ENCODE data around the gene BAZ2B.
"Not testable (repeated sequence)": the region's sequence is repeated elsewhere in the genome, so short reads cannot be mapped to it uniquely, and the experiment has no call there.

BAZ2B gene

DNA sequence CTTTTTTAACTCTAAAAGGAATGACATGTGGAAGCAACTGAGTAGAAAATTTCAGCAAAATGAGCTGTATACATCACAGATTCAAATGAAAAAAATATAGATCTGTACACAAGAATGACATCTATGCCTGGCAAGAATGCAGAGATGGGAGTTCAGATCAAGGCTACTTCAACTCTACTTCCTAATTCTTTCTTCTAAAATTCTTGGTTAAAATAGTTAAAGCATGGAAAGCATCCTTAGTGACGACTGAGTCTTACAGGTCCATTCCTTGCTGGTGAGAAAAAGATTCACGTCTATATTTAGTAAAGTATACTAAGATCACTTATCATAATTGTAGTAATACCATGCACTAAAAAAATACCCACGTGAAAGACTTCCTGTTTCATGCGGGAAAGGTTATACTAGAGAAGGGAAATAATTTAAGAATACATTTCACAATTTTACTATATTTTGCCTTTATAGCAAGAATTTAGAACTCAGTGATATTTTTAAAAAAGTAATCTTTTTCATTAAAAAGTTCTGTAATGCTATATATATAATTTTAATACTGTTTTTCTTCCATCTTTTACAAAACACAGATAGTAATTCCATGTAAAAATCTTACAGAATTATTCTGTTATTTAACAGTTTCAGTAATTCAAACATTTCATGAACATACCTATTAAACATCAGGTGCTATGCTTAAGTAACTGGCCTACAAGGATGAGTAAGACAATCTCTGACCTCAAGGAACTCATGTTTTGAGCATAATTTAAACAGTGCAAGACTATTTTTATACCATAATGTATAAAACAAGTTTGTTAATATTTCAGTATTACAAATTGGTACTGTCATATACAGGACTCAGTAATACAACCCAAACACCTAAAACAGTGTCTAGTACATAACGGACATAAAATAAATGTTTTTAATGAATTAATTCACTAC lies 159.6 kb downstream of the BAZ2B start:
- no peak for DNase-seq

DNA sequence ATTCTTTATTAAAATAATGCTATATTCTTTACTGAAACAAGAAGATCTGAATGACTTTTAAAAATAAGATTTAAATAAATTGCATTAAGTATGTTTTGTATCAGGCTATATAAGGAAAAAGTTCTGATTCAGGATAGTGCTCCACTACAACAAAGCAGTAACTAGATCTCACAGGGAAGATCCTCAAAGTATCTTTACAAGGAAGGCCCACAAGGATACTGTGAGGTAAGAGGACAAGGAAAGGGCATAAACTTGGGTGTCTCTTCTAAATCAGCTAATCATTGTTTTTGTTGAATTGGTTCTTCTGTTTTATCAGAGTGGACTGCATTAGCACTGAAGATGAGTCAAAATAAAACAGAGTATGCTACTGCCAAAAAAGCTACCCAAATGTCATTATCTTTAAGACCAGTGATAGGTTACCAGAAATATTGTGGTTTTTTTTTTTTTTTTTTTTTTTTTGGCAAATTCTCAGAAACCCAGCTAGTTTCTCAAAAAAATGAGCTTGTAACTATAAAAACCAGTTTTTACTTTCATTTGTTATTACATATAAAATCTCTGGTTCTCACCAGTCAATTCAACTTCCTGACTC lies 160.9 kb downstream of the BAZ2B start:
- DNase-seq, result no peak

GRCh38 chr2:159454185-159454584 lies 162.2 kb downstream of the BAZ2B start:
- DNase-seq, result no peak

DNA sequence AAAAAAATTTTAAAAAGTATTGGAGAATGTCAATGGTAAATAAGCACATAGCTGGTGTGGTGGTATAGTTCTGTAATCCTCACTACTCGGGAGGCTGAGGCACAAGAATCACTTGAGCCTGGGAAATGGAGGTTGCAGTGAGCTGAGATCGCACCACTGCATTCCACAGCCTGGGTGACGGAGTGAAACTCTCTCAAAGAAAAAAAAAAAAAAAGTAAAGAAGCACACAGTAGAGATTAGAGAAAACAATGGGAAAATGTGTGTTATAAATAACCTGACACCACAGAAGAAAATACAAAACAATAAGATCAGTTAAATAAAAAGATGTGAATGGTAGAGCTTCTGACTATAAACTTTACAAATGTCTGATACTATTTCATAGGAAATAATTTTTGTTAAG lies 166.2 kb downstream of the BAZ2B start:
- DNase-seq, result no peak

- no peak for DNase-seq
Observed at GRCh38 chr2:159449504-159450124, 166.7 kb downstream of the BAZ2B start.

- no peak for DNase-seq
Observed at GRCh38 chr2:159446817-159447216, 169.5 kb downstream of the BAZ2B start.

DNA sequence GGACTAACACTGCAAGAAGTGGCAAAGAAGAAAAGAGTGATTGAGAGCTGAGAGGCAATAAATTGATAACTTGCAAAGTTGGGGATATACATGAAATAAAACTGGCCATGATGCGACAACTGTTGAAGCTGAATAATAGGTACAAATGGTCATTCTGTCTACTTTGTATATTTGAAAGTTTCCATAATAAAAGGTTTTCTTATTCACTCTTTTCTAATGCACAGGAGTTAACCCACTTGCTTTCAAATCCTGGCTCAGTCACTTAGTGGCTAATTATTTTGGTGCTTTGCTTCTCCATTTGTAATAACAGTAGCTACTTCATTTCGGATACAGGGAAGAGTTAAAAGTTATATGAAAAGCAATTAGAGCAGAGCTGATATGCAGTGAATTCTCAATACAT lies 170.1 kb downstream of the BAZ2B start:
- DNase-seq, result no peak

- DNase-seq, result no peak
Observed at GRCh38 chr2:159445307-159445706, 171.0 kb downstream of the BAZ2B start.

GRCh38 chr2:159444754-159445153 lies 171.6 kb downstream of the BAZ2B start:
- no peak for DNase-seq

GRCh38 chr2:159442159-159442852 lies 174.0 kb downstream of the BAZ2B start:
- no peak for DNase-seq

- DNase-seq, result no peak
Observed at GRCh38 chr2:159441182-159441581, 175.2 kb downstream of the BAZ2B start.

DNA sequence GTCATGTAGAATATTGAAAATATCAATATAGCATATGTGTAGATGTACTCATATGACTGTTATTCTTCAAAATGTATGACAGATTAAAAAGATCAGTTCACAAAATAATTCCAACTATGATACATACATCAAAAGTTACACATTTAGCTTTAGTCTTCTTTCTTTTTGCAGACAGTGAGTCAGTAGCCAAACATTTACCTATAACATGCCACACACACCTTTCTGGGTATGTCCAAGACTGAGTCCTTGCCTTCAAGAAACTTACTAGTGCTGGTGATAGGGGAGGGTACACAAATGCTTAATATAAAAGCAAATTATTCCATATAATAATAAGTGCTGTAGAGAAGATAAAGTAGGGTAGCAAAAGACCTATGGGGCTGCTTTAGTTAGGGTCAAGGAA lies 176.9 kb downstream of the BAZ2B start:
- DNase-seq, result no peak

DNA sequence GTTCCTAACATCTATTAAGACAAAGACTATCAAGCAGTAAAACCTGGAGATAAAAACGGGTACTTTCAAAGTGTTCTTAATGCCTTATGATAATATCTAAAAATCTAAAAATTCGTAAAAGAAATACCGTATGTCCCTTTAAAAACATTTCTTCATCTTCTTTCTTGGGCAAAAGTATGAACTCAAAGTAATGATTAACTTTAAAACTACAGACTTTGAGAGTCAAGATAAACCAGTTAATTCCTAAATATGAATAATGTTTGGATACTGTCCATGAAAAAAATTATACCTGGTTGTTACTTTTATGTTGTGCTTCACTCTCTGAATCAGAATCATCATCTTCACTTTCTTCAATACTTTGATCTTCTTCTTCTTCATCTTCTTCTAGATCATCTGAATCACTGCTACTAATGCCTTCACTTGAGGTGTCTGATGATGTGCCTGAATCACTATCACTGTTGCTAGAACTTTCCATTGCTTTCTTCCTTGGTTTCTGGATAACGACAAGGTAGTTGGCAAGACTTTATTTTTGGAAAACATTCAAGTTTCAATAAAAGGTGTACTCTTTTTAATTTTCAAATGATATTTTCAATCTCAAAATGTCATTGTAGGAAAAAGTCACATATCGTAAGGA lies 177.5 kb downstream of the BAZ2B start:
- DNase-seq, result no peak

- DNase-seq, result no peak
Observed at GRCh38 chr2:159438284-159438683, 178.1 kb downstream of the BAZ2B start.

DNA sequence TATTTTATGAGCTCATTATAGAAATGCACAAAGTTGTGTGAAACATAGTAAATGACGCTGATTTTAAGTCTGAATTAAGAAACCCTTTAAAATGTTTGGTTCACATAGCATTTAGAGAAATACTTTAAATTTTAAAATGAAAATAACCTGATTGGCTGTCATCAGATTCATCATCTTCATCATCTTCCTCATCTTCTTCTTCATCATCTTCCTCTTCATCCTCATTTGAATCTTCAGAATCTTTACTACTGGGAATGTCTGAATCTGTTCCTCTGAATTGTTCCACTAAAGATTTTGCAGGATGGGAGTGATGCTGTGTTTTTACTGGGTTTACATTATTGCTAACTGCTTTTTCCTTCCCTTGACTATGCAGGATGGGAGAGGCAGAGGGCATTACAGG lies 183.7 kb downstream of the BAZ2B start:
- DNase-seq, result no peak

- no peak for DNase-seq
Observed at GRCh38 chr2:159427048-159427447, 189.3 kb downstream of the BAZ2B start.

GRCh38 chr2:159419403-159419802 lies 196.9 kb downstream of the BAZ2B start:
- DNase-seq, result no peak

DNA sequence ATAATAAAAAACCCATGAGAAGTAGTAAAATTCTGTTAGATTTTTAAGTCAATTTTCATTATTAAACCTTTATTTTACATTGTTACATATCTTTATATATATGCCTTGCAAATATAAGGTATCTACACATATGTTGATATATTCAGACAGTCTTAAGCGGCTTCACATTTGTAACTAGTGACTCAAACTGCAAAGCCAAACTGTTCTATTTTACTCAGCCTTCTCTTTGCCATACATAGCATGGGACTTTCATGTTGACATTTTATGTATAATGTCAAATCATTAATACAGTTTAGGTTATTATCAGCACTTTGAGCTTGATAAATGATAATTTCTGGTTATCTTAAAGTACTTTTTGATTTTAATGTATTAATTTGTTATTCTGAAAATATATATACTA lies 204.9 kb downstream of the BAZ2B start:
- DNase-seq, result no peak

- no peak for DNase-seq
Observed at GRCh38 chr2:159410276-159410675, 206.1 kb downstream of the BAZ2B start.

- no peak for DNase-seq
Observed at GRCh38 chr2:159409116-159409800, 207.1 kb downstream of the BAZ2B start.

GRCh38 chr2:159402790-159403189 lies 213.6 kb downstream of the BAZ2B start:
- no peak for DNase-seq

- DNase-seq, result not testable (repeated sequence)
Observed at GRCh38 chr2:159402160-159402559, 214.2 kb downstream of the BAZ2B start.

All from activated effector memory CD4-positive, alpha-beta T cell treated with Interleukin-2 at 50 U/mL for 16 hours (primary cell).